Neural progenitor cell (in vitro differentiated cells): Measurements from ENCODE around the gene COG2.

Experiments
- EZH2phosphoT487 ChIP-seq: fragments of 200-600 bp; sonication (generic); IDR thresholded peaks from 2 replicates; pipeline ENCODE4 v1.6.1; 2017; ENCODE audit warnings: antibody characterized with exemption
- TF ChIP-seq, protein P1 (sequence below): fragments of 200-600 bp; sonication (generic); IDR thresholded peaks from 2 replicates; pipeline ENCODE4 v1.5.1; 2017; ENCODE audit warnings: antibody characterized with exemption, mild to moderate bottlenecking

DNA sequence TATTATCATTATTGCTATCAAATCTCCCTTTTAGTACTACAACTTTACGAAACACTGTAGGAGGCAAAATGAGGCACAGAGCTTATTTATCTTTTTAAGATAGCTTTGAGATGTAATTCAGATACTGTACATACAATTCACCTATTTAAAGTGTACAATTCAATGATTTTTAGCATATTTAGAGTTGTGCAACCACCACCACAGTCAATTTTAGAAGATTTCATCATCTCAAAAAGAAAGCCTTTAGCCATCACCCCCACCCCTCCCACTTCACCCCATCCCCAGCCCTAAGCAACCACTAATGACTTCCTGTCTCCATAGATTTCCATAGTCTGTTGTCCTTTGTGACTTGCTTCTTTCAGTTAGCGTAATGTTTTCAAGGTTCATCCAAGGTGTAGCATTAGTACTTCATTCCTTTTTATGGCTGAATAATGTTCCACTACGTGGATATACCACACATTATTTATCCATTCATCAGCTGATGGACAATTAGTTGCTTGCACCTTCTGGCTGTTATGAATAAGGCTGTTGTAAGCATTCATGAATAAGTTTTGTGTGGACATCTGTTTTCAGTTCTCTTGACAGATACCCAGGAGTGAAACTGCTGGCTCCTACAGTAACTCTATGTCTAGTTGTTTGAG is 95.5 kb downstream of the COG2 start:
- TF ChIP-seq, protein P1, sequence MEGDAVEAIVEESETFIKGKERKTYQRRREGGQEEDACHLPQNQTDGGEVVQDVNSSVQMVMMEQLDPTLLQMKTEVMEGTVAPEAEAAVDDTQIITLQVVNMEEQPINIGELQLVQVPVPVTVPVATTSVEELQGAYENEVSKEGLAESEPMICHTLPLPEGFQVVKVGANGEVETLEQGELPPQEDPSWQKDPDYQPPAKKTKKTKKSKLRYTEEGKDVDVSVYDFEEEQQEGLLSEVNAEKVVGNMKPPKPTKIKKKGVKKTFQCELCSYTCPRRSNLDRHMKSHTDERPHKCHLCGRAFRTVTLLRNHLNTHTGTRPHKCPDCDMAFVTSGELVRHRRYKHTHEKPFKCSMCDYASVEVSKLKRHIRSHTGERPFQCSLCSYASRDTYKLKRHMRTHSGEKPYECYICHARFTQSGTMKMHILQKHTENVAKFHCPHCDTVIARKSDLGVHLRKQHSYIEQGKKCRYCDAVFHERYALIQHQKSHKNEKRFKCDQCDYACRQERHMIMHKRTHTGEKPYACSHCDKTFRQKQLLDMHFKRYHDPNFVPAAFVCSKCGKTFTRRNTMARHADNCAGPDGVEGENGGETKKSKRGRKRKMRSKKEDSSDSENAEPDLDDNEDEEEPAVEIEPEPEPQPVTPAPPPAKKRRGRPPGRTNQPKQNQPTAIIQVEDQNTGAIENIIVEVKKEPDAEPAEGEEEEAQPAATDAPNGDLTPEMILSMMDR, result no peak
- TF ChIP-seq EZH2phosphoT487, result no peak
